Neutrophil (primary cell): ENCODE data around the gene NUBP1.

Experiments used
- H3K27ac ChIP-seq: fragments of 200-600 bp; sonication (generic); 2 replicates; pipeline ENCODE4 v1.5.1; 2016; ENCODE audit warnings: mild to moderate bottlenecking, moderate library complexity
- H3K27me3 ChIP-seq: fragments of 200-600 bp; sonication (generic); 2 replicates; pipeline ENCODE4 v1.6.0; 2016; ENCODE audit warnings: mild to moderate bottlenecking
- H3K36me3 ChIP-seq: fragments of 200-600 bp; sonication (generic); 2 replicates; pipeline ENCODE4 v1.5.1; 2017
- H3K4me1 ChIP-seq, 2 experiments: fragments of 200-600 bp in 1 of 2; sonication (generic) in 1 of 2; 1 replicate in 1 of 2; 2 replicates in 1 of 2; pipeline versions ENCODE4 v1.5.1 to v1.6.1; 2013 to 2016; ENCODE audit warnings: low read depth in 1 of 2, low read length in 1 of 2, mild to moderate bottlenecking in 1 of 2, moderate library complexity in 1 of 2; ENCODE audit not compliant: control insufficient read depth in 1 of 2, insufficient read depth in 1 of 2
- H3K4me3 ChIP-seq, 2 experiments: fragments of 200-600 bp in 1 of 2; sonication (generic) in 1 of 2; 1 replicate in 1 of 2; 2 replicates in 1 of 2; pipeline ENCODE4 v1.5.1; 2013 to 2016; ENCODE audit warnings: low read depth in 1 of 2, low read length in 1 of 2, mild to moderate bottlenecking in 1 of 2, moderate library complexity in 1 of 2
- H3K9me3 ChIP-seq: fragments of 200-600 bp; sonication (generic); 2 replicates; pipeline ENCODE4 v1.5.1; 2016
- TF ChIP-seq, protein P1 (sequence below): fragments of 200-600 bp; sonication (generic); IDR thresholded peaks from 2 replicates; pipeline ENCODE4 v1.5.1; 2016; ENCODE audit warnings: antibody characterized with exemption

NUBP1 gene

GRCh38 chr16:10762336-10763016, 18.8 kb downstream of the NUBP1 start:
- H3K4me3 ChIP-seq = no peak overlapping the region
- no peaks in the 10 kb centered on the region for H3K27me3 ChIP-seq
- H3K27ac ChIP-seq = no peak overlapping the region
- no peaks in the 10 kb centered on the region for H3K4me1 ChIP-seq
- TF ChIP-seq, protein P1, sequence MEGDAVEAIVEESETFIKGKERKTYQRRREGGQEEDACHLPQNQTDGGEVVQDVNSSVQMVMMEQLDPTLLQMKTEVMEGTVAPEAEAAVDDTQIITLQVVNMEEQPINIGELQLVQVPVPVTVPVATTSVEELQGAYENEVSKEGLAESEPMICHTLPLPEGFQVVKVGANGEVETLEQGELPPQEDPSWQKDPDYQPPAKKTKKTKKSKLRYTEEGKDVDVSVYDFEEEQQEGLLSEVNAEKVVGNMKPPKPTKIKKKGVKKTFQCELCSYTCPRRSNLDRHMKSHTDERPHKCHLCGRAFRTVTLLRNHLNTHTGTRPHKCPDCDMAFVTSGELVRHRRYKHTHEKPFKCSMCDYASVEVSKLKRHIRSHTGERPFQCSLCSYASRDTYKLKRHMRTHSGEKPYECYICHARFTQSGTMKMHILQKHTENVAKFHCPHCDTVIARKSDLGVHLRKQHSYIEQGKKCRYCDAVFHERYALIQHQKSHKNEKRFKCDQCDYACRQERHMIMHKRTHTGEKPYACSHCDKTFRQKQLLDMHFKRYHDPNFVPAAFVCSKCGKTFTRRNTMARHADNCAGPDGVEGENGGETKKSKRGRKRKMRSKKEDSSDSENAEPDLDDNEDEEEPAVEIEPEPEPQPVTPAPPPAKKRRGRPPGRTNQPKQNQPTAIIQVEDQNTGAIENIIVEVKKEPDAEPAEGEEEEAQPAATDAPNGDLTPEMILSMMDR = no peak
- H3K9me3 ChIP-seq = no peaks in the 10 kb centered on the region
- peaks cover 79% of the 10 kb centered on the region for H3K36me3 ChIP-seq

DNA sequence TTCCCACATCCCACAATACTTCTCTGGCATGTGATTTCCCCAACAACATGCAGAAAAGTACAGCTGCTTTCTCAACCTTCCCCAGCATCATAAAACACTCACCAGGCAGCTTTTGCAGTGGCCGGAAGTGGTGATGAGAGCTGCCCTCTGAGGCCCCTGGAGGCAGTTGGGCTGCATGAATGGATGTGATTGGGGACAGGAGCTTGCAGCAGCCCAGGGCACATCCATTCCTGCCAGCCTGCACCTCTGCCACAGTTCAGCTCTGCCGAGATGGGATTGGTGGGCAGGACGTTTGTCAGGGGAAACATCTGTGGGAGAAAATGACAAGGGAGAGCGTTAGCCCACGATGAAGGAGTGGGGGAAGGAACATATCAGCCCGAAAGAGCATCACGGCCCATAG, 19.8 kb downstream of the NUBP1 start:
- TF ChIP-seq, protein P1 = no peak
- Histone ChIP-seq H3K9me3 (no peaks in the 10 kb centered on the region), H3K27me3 (no peaks in the 10 kb centered on the region), H3K4me1 (no peaks in the 10 kb centered on the region), H3K4me3 (no peak overlapping the region), H3K27ac (no peak overlapping the region), H3K36me3 (peaks cover 70% of the 10 kb centered on the region)

GRCh38 chr16:10765772-10766171, 22.1 kb downstream of the NUBP1 start:
- Histone ChIP-seq H3K4me3 (no peak overlapping the region), H3K27me3 (no peaks in the 10 kb centered on the region), H3K9me3 (no peaks in the 10 kb centered on the region), H3K4me1 (peaks cover 0 to 9% of the 10 kb centered on the region in 2 experiments), H3K36me3 (peaks cover 53% of the 10 kb centered on the region), H3K27ac (no peak overlapping the region)
- TF ChIP-seq, protein P1 = no peak

DNA sequence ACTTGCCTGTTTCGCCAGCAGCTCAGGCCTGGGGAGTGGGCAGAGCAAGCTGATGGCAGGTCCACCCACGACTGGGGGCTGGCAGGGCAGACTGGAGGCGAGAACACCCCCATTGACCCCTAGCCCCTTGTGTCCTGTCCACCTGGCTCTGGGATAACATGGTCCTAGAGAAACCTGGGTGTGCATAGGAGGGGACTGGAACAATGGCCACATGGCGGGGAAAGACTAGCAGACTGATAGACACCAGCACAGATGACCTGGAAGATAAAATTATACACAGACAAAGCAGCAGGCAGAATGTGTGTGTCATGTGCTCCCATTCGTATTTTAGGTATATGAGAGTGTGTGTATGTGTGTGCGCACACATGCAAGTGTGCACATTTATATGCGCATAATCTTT, 23.5 kb downstream of the NUBP1 start:
- H3K27ac ChIP-seq = no peak overlapping the region
- no peak overlapping the region for H3K4me3 ChIP-seq
- H3K36me3 ChIP-seq = peaks cover 40% of the 10 kb centered on the region
- TF ChIP-seq, protein P1 = no peak
- H3K27me3 ChIP-seq = no peaks in the 10 kb centered on the region
- H3K4me1 ChIP-seq = peaks cover 4 to 23% of the 10 kb centered on the region in 2 experiments
- no peaks in the 10 kb centered on the region for H3K9me3 ChIP-seq

- Histone ChIP-seq H3K36me3 (peaks cover 17% of the 10 kb centered on the region), H3K9me3 (no peaks in the 10 kb centered on the region), H3K27ac (no peak overlapping the region), H3K4me1 (peaks cover 15 to 43% of the 10 kb centered on the region in 2 experiments), H3K27me3 (no peaks in the 10 kb centered on the region), H3K4me3 (no peak overlapping the region)
- TF ChIP-seq, protein P1 = no peak
These were observed 25.7 kb downstream of the NUBP1 start for GRCh38 chr16:10769381-10769780.
